ENCODE data around the gene DMXL2.
A peak's percentile ranks its signal among the peaks of the same experiment; 100 is the strongest.
"Not testable (repeated sequence)": the region's sequence is repeated elsewhere in the genome, so short reads cannot be mapped to it uniquely, and the experiment has no call there.

Gene DMXL2

GRCh38 chr15:51577636-51578304 lies 44.8 kb downstream of the DMXL2 start:
- no peak for TF ChIP-seq CTCF (IDR thresholded peaks at IDR 0.05; ENCODE audit: low read depth, low read length)
- H3K4me3 ChIP-seq (replicated peaks in 1 of 2; ENCODE audit: low read depth in 2 of 2, low read length in 2 of 2): no peak overlapping the region
- no peak for DNase-seq (ENCODE audit: low read depth in 2 of 2)

- DNase-seq (ENCODE audit: low read depth in 2 of 2): peak; percentile 73 to 89
- H3K4me3 ChIP-seq (replicated peaks in 1 of 2; ENCODE audit: low read depth in 2 of 2, low read length in 2 of 2): no peak overlapping the region
- no peak for TF ChIP-seq CTCF (IDR thresholded peaks at IDR 0.05; ENCODE audit: low read depth, low read length)
Observed at GRCh38 chr15:51576911-51577500, 45.6 kb downstream of the DMXL2 start.

- no peak overlapping the region for H3K4me3 ChIP-seq (replicated peaks in 1 of 2; ENCODE audit: low read depth in 2 of 2, low read length in 2 of 2)
- no peak for TF ChIP-seq CTCF (IDR thresholded peaks at IDR 0.05; ENCODE audit: low read depth, low read length)
Observed at GRCh38 chr15:51576286-51576850, 46.2 kb downstream of the DMXL2 start.

DNA sequence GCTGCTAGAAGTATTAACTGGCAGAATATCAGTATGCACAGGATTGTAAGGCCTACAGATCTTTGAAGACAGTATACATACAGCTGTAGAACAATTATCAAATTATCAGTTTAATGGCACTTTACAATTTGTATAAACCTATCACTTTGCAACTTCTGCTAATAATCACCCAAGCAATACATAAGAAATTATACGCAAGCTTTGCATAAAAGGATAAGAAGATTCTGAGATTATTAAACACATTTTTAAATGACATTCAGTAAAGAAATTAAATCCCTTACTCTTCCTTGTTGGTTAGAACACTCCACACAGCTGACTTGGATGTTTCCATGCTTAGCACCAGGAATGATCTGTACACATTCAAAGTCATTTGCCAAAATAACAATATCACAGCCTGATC lies 46.8 kb downstream of the DMXL2 start:
- no peak for DNase-seq (ENCODE audit: low read depth in 2 of 2)
- H3K4me3 ChIP-seq (replicated peaks in 1 of 2; ENCODE audit: low read depth in 2 of 2, low read length in 2 of 2): no peak overlapping the region
- TF ChIP-seq CTCF (IDR thresholded peaks at IDR 0.05; ENCODE audit: low read depth, low read length): no peak

More at GRCh38 chr15:51576286-51576850, 46.2 kb downstream of the DMXL2 start:
- DNase-seq (ENCODE audit: low read depth in 2 of 2): peak in 1 of 2 donors; percentile 19

DNA sequence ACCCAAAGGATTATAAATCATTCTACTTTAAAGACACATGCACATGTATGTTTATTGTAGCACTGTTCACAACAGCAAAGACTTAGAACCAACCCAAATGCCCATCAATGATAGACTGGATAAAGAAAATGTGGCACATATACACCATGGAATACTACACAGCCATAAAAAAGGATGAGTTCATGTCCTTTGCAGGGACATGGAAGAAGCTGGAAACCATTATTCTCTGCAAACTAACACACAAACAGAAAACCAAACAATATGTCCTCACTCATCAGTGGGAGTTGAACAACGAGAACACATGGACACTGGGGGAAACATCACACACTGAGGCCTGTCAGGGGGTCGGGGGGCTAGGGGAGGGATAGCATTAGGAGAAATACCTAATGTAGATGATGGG lies 49.2 kb downstream of the DMXL2 start:
- not testable (repeated sequence) for H3K4me3 ChIP-seq (replicated peaks in 1 of 2; ENCODE audit: low read depth in 2 of 2, low read length in 2 of 2); DNase-seq (ENCODE audit: low read depth in 2 of 2)

- DNase-seq (ENCODE audit: low read depth in 2 of 2); H3K4me3 ChIP-seq (replicated peaks in 1 of 2; ENCODE audit: low read depth in 2 of 2, low read length in 2 of 2): not testable (repeated sequence)
Observed at GRCh38 chr15:51568939-51569784, 53.4 kb downstream of the DMXL2 start.

DNA sequence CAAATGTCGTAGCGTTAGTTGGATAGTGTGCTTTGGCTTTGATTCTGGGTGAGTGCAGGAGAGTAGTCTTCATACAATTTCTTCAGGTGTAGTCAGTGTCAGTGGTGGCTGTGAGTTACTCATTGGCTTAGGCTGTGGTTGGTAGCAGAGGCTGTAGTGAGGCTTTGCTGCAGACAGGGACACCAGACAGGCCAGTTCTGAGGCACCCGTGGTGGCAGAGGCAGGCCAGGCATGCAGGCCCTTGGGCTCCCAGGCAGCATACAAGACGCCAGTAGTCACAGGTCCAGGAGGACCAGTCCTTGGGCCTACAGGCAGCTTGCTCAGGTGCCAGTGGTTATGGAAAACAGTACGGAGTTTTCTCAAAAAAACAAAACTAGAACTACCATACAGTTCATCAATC lies 61.3 kb downstream of the DMXL2 start:
- TF ChIP-seq CTCF (IDR thresholded peaks at IDR 0.05; ENCODE audit: low read depth, low read length): no peak

More for the DNA sequence above, 61.3 kb downstream of the DMXL2 start:
- DNase-seq (ENCODE audit: low read depth in 2 of 2): no peak
- no peak overlapping the region for H3K4me3 ChIP-seq (replicated peaks in 1 of 2; ENCODE audit: low read depth in 2 of 2, low read length in 2 of 2)

Data from cardiac fibroblast (primary cell).